K562 (cell line): ENCODE results near the gene HCFC1R1. TPM values are rescaled to one million over a fixed set of nuclear protein-coding genes. Genes with fewer than 3 reads are reported as not detected.

ENCODE experiments used
- CSDE1 ChIP-seq, 2 experiments: fragments of 450-650 bp; IDR thresholded peaks; 2 replicates each; pipeline ENCODE4 v1.6.1; 2016; ENCODE audit warnings: mild to moderate bottlenecking in 1 of 2
- CTBP1 ChIP-seq: fragments of 450-650 bp; IDR thresholded peaks from 2 replicates; pipeline ENCODE4 v1.6.1; 2016; ENCODE audit warnings: borderline replicate concordance
- ETV5 ChIP-seq: sonication (generic); formaldehyde crosslinking; IDR thresholded peaks from 2 replicates; pipeline ENCODE4 v1.4.0; 2020; ENCODE audit warnings: low read depth, mild to moderate bottlenecking, missing genetic modification reagents
- GATAD2A ChIP-seq: fragments of 450-650 bp; IDR thresholded peaks from 2 replicates; pipeline ENCODE4 v1.6.1; 2017
- KDM1A ChIP-seq, 2 experiments: fragments of 450-650 bp; IDR thresholded peaks; 2 replicates each; pipeline ENCODE4 v1.6.1; 2016; ENCODE audit warnings: mild to moderate bottlenecking in 2 of 2
- KLF16 ChIP-seq: IDR thresholded peaks from 2 replicates; pipeline ENCODE4 v1.6.1; 2016; ENCODE audit warnings: antibody characterized with exemption
- NCOA4 ChIP-seq: fragments of 450-650 bp; IDR thresholded peaks from 2 replicates; pipeline ENCODE4 v1.6.1; 2018; ENCODE audit warnings: mild to moderate bottlenecking; ENCODE audit not compliant: partially characterized antibody
- NFE2 ChIP-seq: IDR thresholded peaks from 2 replicates; pipeline ENCODE4 v1.6.1; 2014; ENCODE audit warnings: antibody characterized with exemption, low read depth
- NRF1 ChIP-seq, 2 experiments: fragments of 450-650 bp; IDR thresholded peaks in 1 of 2; conservative IDR thresholded peaks in 1 of 2; 2 replicates each; pipeline ENCODE4 v1.6.1; 2014; ENCODE audit warnings: mild to moderate bottlenecking in 2 of 2
- TCF3 ChIP-seq: sonication (generic); formaldehyde crosslinking; IDR thresholded peaks from 2 replicates; pipeline ENCODE4 v1.4.0; 2020; ENCODE audit warnings: mild to moderate bottlenecking, missing genetic modification reagents
- ZBTB7A ChIP-seq: IDR thresholded peaks from 2 replicates; pipeline ENCODE4 v1.6.1; 2011; ENCODE audit warnings: low read depth, mild to moderate bottlenecking, low read length, moderate library complexity, borderline replicate concordance; ENCODE audit not compliant: control insufficient read depth
- ZEB2 ChIP-seq: fragments of 450-650 bp; IDR thresholded peaks from 2 replicates; pipeline ENCODE4 v1.6.1; 2016
- polyA plus RNA-seq, 8 experiments: library from polyadenylated mRNA; depleted of rRNA in 4 of 8; stranded (reverse) in 5 of 8; unstranded in 3 of 8; fragments of >200 nt; fragmentation: Nextera tagmentation in 2 of 8; fragmentation: Illumina TruSeq in 1 of 8; extraction: Ambion mirVana in 2 of 8; extraction: Trizol in 1 of 8; gene quantifications; 2 replicates each; pipeline versions ENCODE4 v1.2.1 to v1.2.3, GENCODE V29; 2011 to 2014; ENCODE audit warnings: inconsistent platforms in 1 of 8, missing spikeins in 1 of 8
- total RNA-seq, 7 experiments: library from RNA; depleted of rRNA in 6 of 7; stranded (reverse); fragments of >200 nt in 6 of 7; fragmentation: Illumina TruSeq in 2 of 7; extraction: Trizol in 2 of 7; gene quantifications; 2 replicates each; pipeline versions ENCODE4 v1.2.1 to v1.2.3, GENCODE V29; 2011 to 2021; ENCODE audit warnings: low replicate concordance in 1 of 7
- TF ChIP-seq, protein P1 (sequence below): fragments of 450-650 bp; IDR thresholded peaks from 2 replicates; pipeline ENCODE4 v1.6.1; 2017; ENCODE audit warnings: antibody characterized with exemption, mild to moderate bottlenecking
- TF ChIP-seq, protein P2 (sequence below): fragments of 200-800 bp; sonication (Bioruptor generic); IDR thresholded peaks from 2 replicates; pipeline ENCODE4 v1.6.1; 2017; ENCODE audit warnings: missing genetic modification characterization, missing compliant biosample characterization
- TF ChIP-seq, protein P3 (sequence below): fragments of 250-450 bp; sonication (Bioruptor Pico); IDR thresholded peaks from 2 replicates; pipeline ENCODE4 v1.4.0; 2020
- TF ChIP-seq, protein P4 (sequence below): fragments of 250-450 bp; sonication (Bioruptor Pico); IDR thresholded peaks from 2 replicates; pipeline ENCODE4 v1.4.0; 2020; ENCODE audit warnings: borderline replicate concordance

HCFC1R1 gene
- total and polyA plus RNA-seq, 9 of the 15 experiments (the other 6 are each of a cell fraction or from before 2014, with no cell fraction given): 2.2 to 29.0 (median 11.2) TPM

DNA sequence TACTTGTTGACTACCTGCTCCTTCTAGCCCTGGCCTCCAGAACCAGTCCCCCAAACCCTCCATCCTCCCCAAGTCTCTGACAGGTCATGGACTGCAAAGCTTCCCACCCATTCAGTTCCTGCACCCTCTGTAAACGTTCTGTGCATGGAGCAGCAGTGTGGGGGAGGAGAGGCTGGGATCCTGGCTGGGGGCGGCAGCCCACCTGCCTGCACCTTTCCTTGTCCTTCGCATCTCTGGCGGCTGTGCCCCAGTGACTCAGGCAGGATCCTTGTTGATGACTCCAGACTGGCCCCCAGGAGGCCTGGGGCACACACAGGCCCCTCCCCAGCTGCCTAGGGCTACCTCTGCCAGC is 41.9 kb downstream of the HCFC1R1 start (continued):
- TF ChIP-seq ETV5 (CRISPR knock-in tag) (peak; percentile 8; the same call in 1 of the 2 replicates), CSDE1 (IDR thresholded peaks at IDR 0.05) (0 out of 4 replicates have a peak, but pooled peaks of 1 of the 2 experiments have one; percentile 40), KDM1A (IDR thresholded peaks at IDR 0.05) (peak in 1 of 2 experiments; percentile 38; a peak in 1 of 4 replicates), ZBTB7A (peak; percentile 95), NFE2 (peak; percentile 4; the same call in 1 of the 2 replicates), CTBP1 (0 out of 2 replicates have a peak, but pooled peaks have one; percentile 43), ZEB2 (peak; percentile 76), TCF3 (CRISPR knock-in tag) (peak; percentile 14; the same call in 1 of the 2 replicates), GATAD2A (0 out of 2 replicates have a peak, but pooled peaks have one; percentile 59), NCOA4 (no peak), KLF16 (peak; percentile 3; the same call in 1 of the 2 replicates), NRF1 (conservative IDR thresholded peaks at IDR 0.05 in 1 of 2, IDR thresholded peaks at IDR 0.05 in 1 of 2) (no peak)
- TF ChIP-seq, protein P1, sequence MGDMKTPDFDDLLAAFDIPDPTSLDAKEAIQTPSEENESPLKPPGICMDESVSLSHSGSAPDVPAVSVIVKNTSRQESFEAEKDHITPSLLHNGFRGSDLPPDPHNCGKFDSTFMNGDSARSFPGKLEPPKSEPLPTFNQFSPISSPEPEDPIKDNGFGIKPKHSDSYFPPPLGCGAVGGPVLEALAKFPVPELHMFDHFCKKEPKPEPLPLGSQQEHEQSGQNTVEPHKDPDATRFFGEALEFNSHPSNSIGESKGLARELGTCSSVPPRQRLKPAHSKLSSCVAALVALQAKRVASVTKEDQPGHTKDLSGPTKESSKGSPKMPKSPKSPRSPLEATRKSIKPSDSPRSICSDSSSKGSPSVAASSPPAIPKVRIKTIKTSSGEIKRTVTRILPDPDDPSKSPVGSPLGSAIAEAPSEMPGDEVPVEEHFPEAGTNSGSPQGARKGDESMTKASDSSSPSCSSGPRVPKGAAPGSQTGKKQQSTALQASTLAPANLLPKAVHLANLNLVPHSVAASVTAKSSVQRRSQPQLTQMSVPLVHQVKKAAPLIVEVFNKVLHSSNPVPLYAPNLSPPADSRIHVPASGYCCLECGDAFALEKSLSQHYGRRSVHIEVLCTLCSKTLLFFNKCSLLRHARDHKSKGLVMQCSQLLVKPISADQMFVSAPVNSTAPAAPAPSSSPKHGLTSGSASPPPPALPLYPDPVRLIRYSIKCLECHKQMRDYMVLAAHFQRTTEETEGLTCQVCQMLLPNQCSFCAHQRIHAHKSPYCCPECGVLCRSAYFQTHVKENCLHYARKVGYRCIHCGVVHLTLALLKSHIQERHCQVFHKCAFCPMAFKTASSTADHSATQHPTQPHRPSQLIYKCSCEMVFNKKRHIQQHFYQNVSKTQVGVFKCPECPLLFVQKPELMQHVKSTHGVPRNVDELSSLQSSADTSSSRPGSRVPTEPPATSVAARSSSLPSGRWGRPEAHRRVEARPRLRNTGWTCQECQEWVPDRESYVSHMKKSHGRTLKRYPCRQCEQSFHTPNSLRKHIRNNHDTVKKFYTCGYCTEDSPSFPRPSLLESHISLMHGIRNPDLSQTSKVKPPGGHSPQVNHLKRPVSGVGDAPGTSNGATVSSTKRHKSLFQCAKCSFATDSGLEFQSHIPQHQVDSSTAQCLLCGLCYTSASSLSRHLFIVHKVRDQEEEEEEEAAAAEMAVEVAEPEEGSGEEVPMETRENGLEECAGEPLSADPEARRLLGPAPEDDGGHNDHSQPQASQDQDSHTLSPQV: peak; percentile 21; the same call in 1 of the 2 replicates
- TF ChIP-seq, protein P2, sequence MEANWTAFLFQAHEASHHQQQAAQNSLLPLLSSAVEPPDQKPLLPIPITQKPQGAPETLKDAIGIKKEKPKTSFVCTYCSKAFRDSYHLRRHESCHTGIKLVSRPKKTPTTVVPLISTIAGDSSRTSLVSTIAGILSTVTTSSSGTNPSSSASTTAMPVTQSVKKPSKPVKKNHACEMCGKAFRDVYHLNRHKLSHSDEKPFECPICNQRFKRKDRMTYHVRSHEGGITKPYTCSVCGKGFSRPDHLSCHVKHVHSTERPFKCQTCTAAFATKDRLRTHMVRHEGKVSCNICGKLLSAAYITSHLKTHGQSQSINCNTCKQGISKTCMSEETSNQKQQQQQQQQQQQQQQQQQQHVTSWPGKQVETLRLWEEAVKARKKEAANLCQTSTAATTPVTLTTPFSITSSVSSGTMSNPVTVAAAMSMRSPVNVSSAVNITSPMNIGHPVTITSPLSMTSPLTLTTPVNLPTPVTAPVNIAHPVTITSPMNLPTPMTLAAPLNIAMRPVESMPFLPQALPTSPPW: peak; percentile 35; the same call in 1 of the 2 replicates
- TF ChIP-seq, protein P3, sequence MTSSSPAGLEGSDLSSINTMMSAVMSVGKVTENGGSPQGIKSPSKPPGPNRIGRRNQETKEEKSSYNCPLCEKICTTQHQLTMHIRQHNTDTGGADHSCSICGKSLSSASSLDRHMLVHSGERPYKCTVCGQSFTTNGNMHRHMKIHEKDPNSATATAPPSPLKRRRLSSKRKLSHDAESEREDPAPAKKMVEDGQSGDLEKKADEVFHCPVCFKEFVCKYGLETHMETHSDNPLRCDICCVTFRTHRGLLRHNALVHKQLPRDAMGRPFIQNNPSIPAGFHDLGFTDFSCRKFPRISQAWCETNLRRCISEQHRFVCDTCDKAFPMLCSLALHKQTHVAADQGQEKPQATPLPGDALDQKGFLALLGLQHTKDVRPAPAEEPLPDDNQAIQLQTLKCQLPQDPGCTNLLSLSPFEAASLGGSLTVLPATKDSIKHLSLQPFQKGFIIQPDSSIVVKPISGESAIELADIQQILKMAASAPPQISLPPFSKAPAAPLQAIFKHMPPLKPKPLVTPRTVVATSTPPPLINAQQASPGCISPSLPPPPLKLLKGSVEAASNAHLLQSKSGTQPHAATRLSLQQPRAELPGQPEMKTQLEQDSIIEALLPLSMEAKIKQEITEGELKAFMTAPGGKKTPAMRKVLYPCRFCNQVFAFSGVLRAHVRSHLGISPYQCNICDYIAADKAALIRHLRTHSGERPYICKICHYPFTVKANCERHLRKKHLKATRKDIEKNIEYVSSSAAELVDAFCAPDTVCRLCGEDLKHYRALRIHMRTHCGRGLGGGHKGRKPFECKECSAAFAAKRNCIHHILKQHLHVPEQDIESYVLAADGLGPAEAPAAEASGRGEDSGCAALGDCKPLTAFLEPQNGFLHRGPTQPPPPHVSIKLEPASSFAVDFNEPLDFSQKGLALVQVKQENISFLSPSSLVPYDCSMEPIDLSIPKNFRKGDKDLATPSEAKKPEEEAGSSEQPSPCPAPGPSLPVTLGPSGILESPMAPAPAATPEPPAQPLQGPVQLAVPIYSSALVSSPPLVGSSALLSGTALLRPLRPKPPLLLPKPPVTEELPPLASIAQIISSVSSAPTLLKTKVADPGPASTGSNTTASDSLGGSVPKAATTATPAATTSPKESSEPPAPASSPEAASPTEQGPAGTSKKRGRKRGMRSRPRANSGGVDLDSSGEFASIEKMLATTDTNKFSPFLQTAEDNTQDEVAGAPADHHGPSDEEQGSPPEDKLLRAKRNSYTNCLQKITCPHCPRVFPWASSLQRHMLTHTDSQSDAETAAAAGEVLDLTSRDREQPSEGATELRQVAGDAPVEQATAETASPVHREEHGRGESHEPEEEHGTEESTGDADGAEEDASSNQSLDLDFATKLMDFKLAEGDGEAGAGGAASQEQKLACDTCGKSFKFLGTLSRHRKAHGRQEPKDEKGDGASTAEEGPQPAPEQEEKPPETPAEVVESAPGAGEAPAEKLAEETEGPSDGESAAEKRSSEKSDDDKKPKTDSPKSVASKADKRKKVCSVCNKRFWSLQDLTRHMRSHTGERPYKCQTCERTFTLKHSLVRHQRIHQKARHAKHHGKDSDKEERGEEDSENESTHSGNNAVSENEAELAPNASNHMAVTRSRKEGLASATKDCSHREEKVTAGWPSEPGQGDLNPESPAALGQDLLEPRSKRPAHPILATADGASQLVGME (CRISPR knock-in tag): 0 out of 2 replicates have a peak, but pooled peaks have one; percentile 35
- TF ChIP-seq, protein P4, sequence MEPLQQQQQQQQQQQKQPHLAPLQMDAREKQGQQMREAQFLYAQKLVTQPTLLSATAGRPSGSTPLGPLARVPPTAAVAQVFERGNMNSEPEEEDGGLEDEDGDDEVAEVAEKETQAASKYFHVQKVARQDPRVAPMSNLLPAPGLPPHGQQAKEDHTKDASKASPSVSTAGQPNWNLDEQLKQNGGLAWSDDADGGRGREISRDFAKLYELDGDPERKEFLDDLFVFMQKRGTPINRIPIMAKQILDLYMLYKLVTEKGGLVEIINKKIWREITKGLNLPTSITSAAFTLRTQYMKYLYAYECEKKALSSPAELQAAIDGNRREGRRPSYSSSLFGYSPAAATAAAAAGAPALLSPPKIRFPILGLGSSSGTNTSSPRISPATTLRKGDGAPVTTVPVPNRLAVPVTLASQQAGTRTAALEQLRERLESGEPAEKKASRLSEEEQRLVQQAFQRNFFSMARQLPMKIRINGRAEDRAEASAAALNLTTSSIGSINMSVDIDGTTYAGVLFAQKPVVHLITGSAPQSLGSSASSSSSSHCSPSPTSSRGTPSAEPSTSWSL: 0 out of 2 replicates have a peak, but pooled peaks have one; percentile 51
